Measurements from ENCODE around the gene CCL24.
"Not testable (repeated sequence)": the region's sequence is repeated elsewhere in the genome, so short reads cannot be mapped to it uniquely, and the experiment has no call there.

CCL24 gene, protein sequence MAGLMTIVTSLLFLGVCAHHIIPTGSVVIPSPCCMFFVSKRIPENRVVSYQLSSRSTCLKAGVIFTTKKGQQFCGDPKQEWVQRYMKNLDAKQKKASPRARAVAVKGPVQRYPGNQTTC

DNA sequence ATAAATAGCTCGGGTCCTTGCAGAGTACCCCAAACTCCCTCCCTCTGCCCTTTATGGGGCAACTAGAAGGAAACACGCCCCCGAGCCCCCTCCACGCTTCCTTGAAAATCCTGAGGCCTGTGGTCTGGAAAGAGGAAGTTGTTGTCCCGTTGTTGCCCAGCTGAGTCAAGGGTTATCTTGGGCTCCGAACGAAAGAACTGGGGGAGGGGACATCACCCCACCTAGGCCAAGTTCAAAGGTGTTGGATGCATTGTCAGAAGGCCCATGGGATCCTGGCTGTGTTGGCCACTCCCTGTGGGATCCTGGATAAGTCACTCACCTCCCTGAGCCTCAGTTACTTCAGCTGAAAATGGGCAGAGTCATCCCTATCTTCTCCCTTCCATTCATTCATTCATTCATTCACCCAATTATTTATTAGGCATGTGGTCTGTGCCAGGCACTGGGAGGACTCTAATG, at the start of gene CCL24:
Gene CCL24 (minus strand): TSS at position 26 of the 456 bp plus-strand sequence. CDS start 91 bp downstream, outside the sequence.
- DNase-seq (ENCODE audit: low read depth in 1 of 2, low spot score in 1 of 2), result no peak

DNA sequence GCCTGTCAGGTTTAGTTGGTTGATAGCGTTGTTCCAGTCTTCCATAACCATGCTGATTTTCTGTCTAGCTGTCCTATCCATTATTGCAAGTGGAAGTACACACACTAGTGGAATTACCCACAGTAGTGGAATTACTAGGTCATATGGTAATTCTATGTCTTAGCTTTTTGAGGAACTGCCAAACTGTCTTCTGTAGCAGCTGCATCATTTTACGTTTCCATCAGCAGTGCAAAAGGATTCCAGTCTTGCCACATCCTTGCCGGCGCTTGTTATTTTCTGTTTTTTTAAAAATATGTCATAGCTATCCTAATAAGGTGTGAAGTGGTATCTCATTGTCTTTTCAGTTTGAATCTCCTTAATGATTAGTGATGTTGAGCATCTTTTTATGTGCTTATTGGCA, 48.0 kb upstream of the CCL24 start:
- no peak for DNase-seq (ENCODE audit: low read depth in 1 of 2, low spot score in 1 of 2)

DNA sequence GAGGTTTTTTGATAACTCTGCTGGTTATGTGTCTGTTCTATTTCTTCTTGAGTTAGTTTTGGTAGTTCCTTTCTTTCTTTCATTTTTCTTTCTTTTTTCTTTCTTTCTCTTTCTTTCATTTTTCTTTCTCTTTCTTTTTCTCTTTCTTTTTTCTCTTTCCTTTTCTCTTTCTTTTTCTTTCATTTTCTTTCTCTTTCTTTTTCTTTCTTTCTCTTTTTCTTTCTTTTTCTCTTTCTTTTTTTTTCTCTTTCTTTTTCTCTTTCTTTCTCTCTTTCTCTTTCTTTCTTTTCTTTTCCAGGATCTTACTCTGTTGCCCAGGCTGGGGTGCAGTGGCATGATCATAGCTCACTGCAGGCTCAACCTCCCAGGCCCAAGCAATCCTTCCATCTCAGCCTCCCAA, 44.8 kb upstream of the CCL24 start:
- no peak for DNase-seq (ENCODE audit: low read depth in 1 of 2, low spot score in 1 of 2)

DNA sequence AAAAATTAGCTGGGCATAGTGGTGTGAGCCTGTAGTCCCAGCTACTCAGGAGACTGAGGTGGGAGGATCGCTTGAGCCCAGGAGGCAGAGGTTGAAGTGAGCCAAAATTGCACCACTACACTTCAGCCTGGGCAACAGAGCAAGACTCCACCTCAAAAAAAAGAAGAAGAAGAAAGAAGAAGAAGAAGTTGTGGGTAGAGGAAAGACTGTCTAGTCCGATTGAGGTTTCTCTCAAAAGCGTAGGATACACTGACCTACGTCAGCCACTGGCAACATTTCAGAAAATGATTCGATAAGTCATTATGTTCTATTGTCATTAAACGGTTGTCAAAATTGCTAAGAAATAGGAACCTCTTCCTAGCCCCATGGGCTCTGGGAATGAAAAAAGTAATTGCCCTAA, 42.9 kb upstream of the CCL24 start:
- no peak for DNase-seq (ENCODE audit: low read depth in 1 of 2, low spot score in 1 of 2)

DNA sequence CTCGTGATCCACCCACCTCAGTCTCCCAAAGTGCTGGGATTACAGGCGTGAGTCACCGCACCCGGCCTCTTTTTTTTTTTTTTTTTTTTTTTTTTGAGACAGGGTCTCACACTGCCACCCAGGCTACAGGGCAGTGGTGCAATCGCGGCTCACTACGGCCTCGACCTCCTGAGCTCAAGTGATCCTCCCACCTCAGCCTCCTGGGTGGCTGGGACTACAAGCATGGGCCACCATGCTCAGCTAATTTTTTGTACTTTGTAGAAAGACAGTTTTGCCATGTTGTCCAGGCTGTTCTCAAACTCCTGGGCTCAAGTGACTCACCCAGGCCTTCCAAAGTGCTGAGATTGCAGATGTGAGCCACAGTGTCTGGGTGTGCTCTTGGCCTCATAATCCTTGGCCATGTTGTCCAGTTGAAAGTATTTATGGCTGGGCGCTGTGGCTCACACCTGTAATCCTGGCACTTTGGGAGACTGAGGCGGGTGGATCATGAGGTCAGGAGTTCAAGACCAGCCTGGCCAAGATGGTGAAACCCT, 41.3 kb upstream of the CCL24 start:
- DNase-seq (ENCODE audit: low read depth in 1 of 2, low spot score in 1 of 2), result not testable (repeated sequence)

DNA sequence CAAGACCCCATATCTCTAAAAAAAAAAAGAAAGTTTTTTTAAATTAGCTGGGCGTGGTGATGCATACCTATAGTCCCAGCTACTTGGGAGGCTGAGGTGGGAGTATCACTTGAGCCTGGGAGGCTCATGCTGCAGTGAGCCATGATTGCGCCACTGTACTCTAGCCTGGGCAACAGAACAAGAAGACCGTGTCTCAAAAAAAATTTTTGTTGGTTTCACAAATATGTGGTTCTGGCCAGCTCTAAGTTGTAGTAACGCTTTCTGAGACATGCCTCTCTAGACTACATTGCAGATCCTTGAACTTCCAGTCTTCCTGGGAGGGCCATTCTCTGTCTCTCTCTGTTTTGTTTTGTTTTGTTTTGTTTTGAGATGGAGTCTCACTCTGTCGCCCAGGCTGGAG, 40.6 kb upstream of the CCL24 start:
- DNase-seq (ENCODE audit: low read depth in 1 of 2, low spot score in 1 of 2), result no peak

DNA sequence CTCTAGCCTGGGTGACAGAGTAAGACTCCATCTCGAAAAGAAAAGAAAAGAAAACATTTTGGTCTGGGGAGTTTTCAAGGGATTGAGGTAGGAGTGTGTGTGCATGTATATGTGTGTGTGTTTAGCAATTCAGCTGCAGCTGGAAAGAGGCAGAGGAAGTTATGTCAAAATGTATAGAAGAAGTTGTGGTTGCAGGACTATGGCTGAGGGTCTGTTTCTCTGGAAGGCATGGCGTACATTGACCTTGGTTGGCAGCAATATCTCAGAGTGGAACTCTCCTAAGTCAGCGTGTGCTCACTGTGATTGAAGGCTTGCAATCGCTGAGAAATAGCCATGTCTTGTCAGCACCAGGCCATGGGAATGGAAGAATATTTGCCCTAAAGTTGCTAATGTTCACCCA, 36.6 kb upstream of the CCL24 start:
- no peak for DNase-seq (ENCODE audit: low read depth in 1 of 2, low spot score in 1 of 2)

DNA sequence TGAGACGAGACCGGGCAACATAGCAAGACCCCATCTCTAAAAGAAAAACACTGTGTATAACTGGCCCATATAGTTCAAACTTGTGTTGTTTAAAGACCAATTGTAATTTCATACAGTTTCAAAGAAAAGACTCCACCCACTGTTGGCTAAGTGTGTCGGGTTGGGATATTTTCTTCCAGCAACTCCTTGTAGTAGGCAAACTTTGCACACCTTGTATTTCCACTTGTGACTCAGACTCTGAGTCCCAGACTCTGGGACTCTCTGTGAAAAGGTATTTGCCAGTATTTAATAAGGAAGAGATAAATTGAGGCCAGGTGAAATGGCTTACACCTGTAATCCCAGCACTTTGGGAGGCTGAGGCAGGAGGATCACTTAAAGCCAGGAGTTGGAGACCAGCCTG, 36.0 kb upstream of the CCL24 start:
- no peak for DNase-seq (ENCODE audit: low read depth in 1 of 2, low spot score in 1 of 2)

DNA sequence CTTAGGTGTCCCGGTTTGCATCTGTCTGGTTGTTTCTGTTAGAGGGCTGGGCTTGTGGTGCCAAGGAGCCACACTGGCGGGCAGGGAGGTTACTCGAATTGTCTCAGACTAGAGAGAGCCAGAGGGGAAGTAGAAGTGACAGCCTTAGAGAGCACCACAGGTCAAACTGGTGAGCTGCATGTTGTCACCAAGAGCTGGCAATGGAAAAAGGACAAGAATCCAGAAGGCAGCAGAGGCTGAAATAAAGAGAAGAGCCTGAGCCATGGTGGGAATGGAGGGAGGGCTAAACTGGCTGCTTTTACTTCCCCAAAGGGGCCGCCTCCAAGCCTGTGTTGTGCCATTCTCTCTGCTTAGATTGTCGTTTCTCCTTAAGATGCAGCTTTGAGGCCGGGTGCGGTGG, 34.1 kb upstream of the CCL24 start:
- no peak for DNase-seq (ENCODE audit: low read depth in 1 of 2, low spot score in 1 of 2)

DNA sequence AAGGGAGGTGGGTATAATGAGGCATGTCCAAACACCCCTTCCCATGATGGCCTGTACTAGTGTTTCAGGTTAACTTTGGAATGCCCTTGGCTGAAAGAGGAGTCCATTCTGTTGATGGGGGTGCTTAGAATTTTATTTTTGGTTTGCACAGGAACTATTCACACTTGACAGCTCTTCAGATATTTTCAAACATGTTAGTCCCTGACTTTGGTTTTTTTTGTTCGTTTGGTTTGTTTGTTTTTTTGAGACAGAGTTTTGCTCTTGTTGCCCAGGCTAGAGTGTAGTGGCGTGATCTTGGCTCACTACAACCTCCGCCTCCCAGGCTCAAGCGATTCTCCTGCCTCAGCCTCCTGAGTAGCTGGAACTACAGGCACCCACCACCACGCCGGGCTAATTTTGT, 31.5 kb upstream of the CCL24 start:
- DNase-seq (ENCODE audit: low read depth in 1 of 2, low spot score in 1 of 2), result not testable (repeated sequence)

DNA sequence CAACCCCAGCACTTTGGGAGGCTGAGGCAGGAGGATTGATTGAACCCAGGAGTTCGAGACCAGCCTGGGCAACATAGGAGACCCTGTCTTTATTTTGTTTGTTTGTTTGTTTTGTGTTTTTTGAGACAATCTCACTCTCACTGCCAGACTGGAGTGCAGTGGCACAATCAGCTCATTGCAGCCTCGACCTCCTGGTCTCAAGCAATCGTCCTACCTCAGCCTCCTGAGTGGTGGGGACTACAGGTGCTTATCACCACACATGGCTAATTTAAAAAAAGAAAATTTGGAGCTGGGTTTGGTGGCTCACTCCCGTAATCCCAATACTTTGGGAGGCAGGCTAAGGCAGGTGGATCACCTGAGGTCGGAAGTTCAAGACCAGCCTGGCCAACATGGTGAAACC, 30.6 kb upstream of the CCL24 start:
- DNase-seq (ENCODE audit: low read depth in 1 of 2, low spot score in 1 of 2), result no peak

DNA sequence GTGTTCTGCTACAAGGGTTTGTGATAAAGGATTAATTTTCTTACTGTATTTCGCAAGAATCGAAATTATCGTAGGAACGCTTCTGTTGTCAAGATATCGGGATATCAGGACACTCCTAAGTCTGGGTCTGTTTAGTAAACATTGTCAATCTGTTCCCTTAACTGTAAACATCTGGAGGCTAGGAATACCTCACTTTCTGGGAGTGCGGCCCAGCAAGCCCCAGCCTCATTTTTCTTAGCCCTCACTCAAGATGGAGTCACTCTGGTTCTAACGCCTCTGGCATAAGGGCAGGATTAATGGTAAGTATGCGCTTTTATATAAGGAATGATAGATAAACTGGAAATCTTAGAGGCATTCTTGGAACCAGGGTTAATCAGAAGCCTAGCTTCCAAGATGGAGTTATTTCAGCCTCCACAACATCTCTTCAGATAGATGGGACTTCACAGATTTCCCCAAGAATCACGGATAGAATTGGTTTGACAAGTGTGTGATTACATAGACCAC, 30.1 kb upstream of the CCL24 start:
- DNase-seq (ENCODE audit: low read depth in 1 of 2, low spot score in 1 of 2), result no peak

DNA sequence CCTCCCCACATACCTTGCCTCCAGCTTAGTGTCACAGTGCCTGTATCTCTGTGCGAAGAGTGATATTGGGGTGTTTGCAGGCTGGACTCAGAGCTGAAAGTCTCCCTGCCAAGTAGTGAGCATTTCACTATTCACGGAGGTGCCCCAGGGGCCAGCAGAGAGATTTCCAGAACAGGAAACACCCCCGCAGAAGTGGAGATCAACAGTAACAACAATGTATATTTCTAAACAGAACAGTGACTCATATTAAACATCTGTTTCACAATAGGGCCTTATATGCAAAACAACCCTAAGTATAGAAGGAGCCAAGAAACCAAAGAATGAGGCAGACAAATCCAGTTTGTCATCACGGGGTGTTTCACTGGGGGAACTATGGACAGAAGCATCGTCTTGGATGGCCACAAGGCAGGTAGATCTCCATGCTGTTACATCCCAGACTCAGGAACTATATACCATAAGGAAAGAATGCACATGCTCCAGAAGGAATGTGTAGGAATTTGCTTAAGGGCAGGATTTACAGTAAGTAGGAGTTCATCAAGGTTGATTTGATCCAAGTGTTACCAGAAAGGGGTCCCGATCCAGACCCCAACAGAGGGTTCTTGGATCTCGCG, 29.3 kb upstream of the CCL24 start:
- DNase-seq (ENCODE audit: low read depth in 1 of 2, low spot score in 1 of 2), result peak in 1 of 2 donors; percentile 3

DNA sequence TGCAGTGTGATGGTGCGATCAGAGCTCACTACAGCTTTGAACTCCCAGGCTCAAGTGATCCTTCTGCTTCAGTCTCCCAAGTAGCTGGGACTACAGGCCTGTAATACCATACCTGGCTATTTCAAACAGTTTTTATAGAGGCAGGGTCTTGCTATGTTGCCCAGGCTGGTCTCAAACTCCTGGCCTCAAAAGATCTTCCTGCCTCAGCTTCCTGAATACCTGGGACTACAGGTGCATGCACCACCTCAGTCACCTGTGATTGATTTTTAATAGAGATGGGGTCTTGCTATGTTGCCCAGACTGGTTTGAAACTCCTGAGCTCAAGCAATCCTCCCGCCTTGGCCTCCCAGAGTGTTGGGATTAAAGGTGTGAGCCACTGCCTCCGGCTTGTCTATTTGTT, 26.4 kb upstream of the CCL24 start:
- DNase-seq (ENCODE audit: low read depth in 1 of 2, low spot score in 1 of 2), result no peak

DNA sequence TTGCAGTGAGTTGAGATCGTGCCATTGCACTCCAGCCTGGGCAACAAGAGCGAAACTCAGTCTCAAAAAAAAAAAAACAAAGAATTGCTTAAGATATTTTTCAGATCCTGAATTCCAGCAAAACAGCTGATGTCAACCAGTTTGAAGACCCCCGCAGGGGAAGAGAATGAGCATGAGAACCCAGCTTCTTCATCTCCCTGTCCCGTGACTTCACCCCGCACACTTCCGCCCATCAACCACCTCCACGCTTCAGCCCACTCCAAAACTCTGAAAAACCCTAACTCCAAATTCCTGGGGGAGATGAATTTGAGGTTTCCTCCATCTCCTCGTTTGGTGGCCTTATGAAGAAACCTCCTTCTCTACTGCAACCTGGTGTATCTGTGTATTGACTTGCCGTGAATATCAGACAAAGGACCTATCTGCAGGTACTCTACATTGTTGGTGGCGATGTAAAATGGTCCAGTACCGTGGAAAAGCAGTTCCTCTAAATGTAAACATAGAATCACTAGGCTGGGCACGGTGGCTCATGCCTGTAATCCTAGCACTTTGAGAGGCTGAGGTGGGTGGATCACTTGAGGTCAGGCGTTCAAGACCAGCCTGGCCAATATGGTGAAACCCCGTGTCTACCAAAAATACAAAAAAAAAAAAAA, 24.8 kb upstream of the CCL24 start:
- DNase-seq (ENCODE audit: low read depth in 1 of 2, low spot score in 1 of 2), result not testable (repeated sequence)

DNA sequence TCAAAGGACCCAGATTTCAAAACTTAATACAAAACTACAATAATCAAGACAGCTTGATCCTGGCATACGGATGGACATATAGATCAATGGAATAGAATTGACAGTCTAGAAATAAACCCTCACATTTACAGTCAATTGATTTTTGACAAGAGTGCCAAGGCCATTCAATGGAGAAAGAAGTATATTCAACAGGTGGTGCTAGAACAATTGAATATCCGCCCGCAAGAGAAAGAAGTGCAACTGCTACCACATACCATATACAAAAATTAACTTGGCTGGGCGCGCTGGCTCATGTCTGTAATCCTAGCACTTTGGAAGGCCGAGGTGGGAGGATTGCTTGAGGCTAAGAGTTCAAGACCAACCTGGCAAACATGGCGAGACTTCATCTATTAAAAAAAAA, 23.2 kb upstream of the CCL24 start:
- no peak for DNase-seq (ENCODE audit: low read depth in 1 of 2, low spot score in 1 of 2)

DNA sequence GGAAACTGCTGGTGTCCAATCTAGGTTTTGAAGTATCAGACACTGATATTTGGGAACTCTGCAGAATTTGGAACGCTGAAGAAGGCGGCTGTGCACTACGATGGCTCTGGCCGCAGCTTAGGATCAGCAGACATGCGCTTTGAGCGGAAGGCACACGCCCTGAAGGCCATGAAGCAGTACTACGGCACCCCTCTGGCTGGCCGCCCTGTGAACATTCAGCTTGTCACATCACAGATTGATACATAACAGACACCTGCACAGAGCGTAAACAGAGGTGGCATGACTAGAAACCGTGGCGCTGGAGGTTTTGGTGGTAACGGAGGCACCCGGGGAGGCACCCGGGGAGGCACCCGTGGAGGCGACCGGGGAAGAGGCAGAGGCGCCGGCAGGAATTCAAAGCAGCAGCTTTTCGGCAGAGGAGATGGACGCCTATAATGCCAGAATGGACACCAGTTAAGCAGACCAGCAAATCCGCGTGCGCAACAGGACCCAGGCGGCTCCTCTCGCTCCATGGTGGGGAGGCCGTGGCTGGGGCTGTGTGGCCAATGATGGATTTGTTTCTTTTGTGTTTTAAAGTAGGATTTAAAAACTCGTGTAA, 22.2 kb upstream of the CCL24 start:
- no peak for DNase-seq (ENCODE audit: low read depth in 1 of 2, low spot score in 1 of 2)

DNA sequence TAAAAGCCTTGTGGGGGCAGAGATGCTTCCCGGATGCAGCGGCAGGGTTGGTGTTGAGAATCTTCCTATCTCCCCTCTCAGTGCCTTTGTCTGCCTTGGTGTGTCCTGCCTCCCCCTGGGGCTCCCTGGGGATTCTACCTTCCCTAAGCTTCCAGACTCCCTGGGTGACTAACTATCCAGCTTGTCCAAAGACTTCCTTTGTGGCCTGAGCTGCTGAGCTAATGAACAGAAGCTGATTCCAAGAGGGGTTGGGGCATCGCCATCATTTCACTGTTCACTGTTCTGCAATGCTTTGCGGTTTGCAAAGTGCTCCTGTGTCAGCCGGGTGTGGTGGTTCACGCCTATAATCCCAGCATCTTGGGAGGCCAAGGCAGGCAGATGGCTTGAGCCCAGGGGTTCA, 20.1 kb upstream of the CCL24 start:
- DNase-seq (ENCODE audit: low read depth in 1 of 2, low spot score in 1 of 2), result not testable (repeated sequence)

DNA sequence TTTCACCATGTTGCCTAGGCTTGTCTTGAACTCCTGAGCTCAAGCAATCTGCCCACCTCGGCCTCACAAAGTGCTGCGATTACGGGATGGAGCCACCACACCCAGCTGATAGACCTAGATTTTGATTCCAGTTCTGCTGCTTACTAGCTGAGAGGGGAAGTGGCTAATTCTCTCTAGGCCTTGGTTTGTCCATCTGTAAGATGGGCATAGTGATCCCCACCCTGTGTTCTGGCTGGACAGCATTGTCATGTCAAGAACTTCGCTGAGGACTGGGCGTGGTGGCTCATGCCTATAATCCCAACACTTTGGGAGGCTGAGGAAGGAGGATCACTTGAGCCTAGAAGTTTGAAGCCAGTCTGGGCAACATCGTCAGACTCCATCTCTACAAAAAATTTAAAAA, 17.4 kb upstream of the CCL24 start:
- DNase-seq (ENCODE audit: low read depth in 1 of 2, low spot score in 1 of 2), result no peak

DNA sequence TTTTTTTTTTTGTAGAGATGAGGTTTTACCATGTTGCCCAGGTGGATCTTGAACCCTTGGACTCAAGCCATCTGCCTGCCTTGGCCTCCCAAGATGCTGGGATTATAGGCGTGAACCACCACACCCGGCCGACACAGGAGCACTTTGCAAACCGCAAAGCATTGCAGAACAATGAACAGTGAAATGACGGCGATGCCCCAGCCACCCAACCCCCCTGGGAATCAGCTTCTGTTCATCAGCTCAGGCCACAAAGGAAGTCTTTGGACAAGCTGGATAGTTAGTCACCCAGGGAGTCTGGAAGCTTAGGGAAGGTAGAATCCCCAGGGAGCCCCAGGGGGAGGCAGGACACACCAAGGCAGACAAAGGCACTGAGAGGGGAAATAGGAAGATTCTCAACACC, 16.1 kb upstream of the CCL24 start:
- DNase-seq (ENCODE audit: low read depth in 1 of 2, low spot score in 1 of 2), result not testable (repeated sequence)

DNA sequence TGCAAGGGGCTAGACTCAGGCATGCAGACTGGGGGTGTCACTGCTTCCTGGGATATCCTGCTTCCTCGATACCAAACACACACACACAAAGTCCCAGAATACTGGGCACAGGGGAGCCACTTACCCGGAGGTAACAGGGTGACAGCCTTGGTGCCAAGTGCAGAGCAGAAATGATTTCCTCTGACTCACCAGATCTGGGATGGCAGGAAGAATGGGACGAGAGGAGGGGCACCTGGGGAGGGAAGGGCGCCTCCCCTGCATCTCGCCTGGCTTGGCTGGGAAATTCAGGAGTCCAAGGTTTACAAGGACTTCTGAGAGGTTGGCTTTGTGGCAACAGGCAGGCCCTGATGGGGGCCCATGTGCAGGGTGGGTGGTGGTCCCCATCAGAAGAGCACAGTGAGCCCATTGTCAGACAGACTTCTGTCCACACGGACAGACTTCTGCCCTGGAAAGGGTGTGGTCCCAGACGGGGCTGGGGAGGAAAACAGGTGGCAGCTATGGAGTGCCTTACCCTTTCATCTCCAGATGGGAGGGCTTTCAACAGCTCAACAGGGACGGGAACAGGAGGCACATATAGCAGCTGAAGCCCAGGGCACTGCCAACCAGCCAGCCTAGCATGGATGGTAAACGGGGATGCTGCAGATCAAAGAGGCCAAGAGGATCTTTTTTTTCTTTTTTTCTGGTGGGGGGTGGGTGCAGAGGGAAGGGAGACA, 9.7 kb upstream of the CCL24 start:
- no peak for DNase-seq (ENCODE audit: low read depth in 1 of 2, low spot score in 1 of 2)

All from activated T-helper 1 cell treated with anti-CD3 and anti-CD28 coated beads, Interleukin-2, amount 50 U/mL, for 16 hours (primary cell).